IMR-90 (cell line): Measurements from ENCODE around the gene PLSCR3. TPM values are rescaled to one million over a fixed set of nuclear protein-coding genes. Genes with fewer than 3 reads are reported as not detected.

Experiments
- ATAC-seq: fragments of 200-7000 bp; cut with Tn5 transposase; 2 replicates; pipeline ENCODE4 v1.9.1; 2020; ENCODE audit warnings: low read depth, mild to moderate bottlenecking, moderate library complexity
- BruUV-seq: library from RNA; stranded (reverse); fragments of 400-500 nt; replicated peaks from 2 replicates; lab custom pipeline; 2021; lab: Mats Ljungman, UMichigan
- CTCF ChIA-PET: fragments of 300-600 bp; formaldehyde crosslinking; extraction: SDS; loops from one replicate; lab custom pipeline; 2021; ENCODE audit warnings: antibody characterized with exemption; lab: Yijun Ruan, JAX
- POLR2A ChIA-PET: fragments of 300-600 bp; sonication (Branson Sonifier 250); formaldehyde crosslinking; loops from one replicate; lab custom pipeline; 2022; ENCODE audit warnings: antibody characterized with exemption; ENCODE audit not compliant: unreplicated experiment; lab: Charles Lee
- DNase-seq: peaks from one replicate; pipeline ENCODE4 v3.0.0; 2013
- H2AFZ ChIP-seq: replicated peaks from 2 replicates; pipeline ENCODE3; 2013; ENCODE audit warnings: low read length, mild to moderate bottlenecking; ENCODE audit not compliant: poor library complexity
- H2AK5ac ChIP-seq: 2 replicates; pipeline ENCODE4 v1.6.1; 2013; ENCODE audit warnings: low read depth, low read length, inconsistent platforms
- H2AK9ac ChIP-seq: replicated peaks from 2 replicates; pipeline ENCODE3; 2013; ENCODE audit warnings: mild to moderate bottlenecking, low read depth, low read length, moderate library complexity; ENCODE audit not compliant: poor library complexity
- H2BK120ac ChIP-seq: 2 replicates; pipeline ENCODE4 v1.6.1; 2013; ENCODE audit warnings: low read depth, low read length, inconsistent platforms
- H2BK15ac ChIP-seq: 3 replicates; pipeline ENCODE4 v1.6.1; 2013; ENCODE audit warnings: low read depth, low read length, inconsistent platforms
- H2BK20ac ChIP-seq: 2 replicates; pipeline ENCODE4 v1.6.1; 2013; ENCODE audit warnings: low read depth, mild to moderate bottlenecking, inconsistent platforms, low read length, moderate library complexity
- H2BK5ac ChIP-seq: 2 replicates; pipeline ENCODE4 v1.6.1; 2013; ENCODE audit warnings: mild to moderate bottlenecking, low read depth, low read length, inconsistent platforms; ENCODE audit not compliant: poor library complexity, severe bottlenecking
- H3K14ac ChIP-seq: replicated peaks from 2 replicates; pipeline ENCODE4 v1.6.1; 2013; ENCODE audit warnings: low read depth, low read length, inconsistent platforms
- H3K18ac ChIP-seq: 2 replicates; pipeline ENCODE4 v1.6.1; 2013; ENCODE audit warnings: low read depth, low read length, control low read depth
- H3K23ac ChIP-seq: 2 replicates; pipeline ENCODE4 v1.6.1; 2013; ENCODE audit warnings: low read depth, low read length, inconsistent platforms
- H3K27ac ChIP-seq: 2 replicates; pipeline ENCODE4 v1.5.1; 2013; ENCODE audit warnings: mild to moderate bottlenecking, control low read depth, low read length; ENCODE audit not compliant: insufficient read depth
- H3K27me3 ChIP-seq: 2 replicates; pipeline ENCODE4 v1.6.1; 2013; ENCODE audit warnings: low read length; ENCODE audit not compliant: control insufficient read depth, insufficient read depth
- H3K36me3 ChIP-seq: 2 replicates; pipeline ENCODE4 v1.6.1; 2013; ENCODE audit warnings: low read length, mixed read lengths; ENCODE audit not compliant: control insufficient read depth, insufficient read depth
- H3K4ac ChIP-seq: 2 replicates; pipeline ENCODE4 v1.6.1; 2013; ENCODE audit warnings: low read depth, low read length, inconsistent platforms
- H3K4me1 ChIP-seq: 2 replicates; pipeline ENCODE4 v1.6.1; 2013; ENCODE audit warnings: low read length, mixed read lengths; ENCODE audit not compliant: control insufficient read depth, insufficient read depth
- H3K4me2 ChIP-seq: 2 replicates; pipeline ENCODE4 v1.6.1; 2013; ENCODE audit warnings: low read depth, mild to moderate bottlenecking, control low read depth, low read length, moderate library complexity
- H3K4me3 ChIP-seq: 2 replicates; pipeline ENCODE4 v1.5.1; 2013; ENCODE audit warnings: low read depth, mild to moderate bottlenecking, control low read depth, low read length, moderate library complexity; ENCODE audit not compliant: insufficient read depth
- H3K56ac ChIP-seq: 2 replicates; pipeline ENCODE4 v1.6.1; 2013; ENCODE audit warnings: low read length, inconsistent platforms; ENCODE audit not compliant: insufficient read depth; ENCODE audit errors: extremely low read depth
- H3K79me1 ChIP-seq, 2 experiments: 2 replicates each; pipeline ENCODE4 v1.6.1; 2013; ENCODE audit warnings: low read length in 2 of 2, inconsistent platforms in 1 of 2, low read depth in 1 of 2
- H3K9ac ChIP-seq: 2 replicates; pipeline ENCODE4 v1.6.1; 2013; ENCODE audit warnings: low read depth, low read length, control low read depth
- H3K9me1 ChIP-seq: 2 replicates; pipeline ENCODE4 v1.6.1; 2013; ENCODE audit warnings: low read length, inconsistent platforms; ENCODE audit not compliant: insufficient read depth
- H3K9me3 ChIP-seq: 2 replicates; pipeline ENCODE4 v1.6.1; 2013; ENCODE audit warnings: low read length; ENCODE audit not compliant: control insufficient read depth, insufficient read depth
- H4K20me1 ChIP-seq: 2 replicates; pipeline ENCODE4 v1.6.1; 2013; ENCODE audit warnings: low read length, inconsistent platforms; ENCODE audit not compliant: insufficient read depth
- H4K5ac ChIP-seq: 2 replicates; pipeline ENCODE4 v1.6.1; 2013; ENCODE audit warnings: mild to moderate bottlenecking, low read depth, low read length, control low read depth
- H4K8ac ChIP-seq, 2 experiments: 2 replicates each; pipeline ENCODE4 v1.6.1; 2013; ENCODE audit warnings: low read depth in 2 of 2, low read length in 2 of 2, control low read depth in 1 of 2, inconsistent platforms in 1 of 2
- H4K91ac ChIP-seq: 2 replicates; pipeline ENCODE4 v1.6.1; 2013; ENCODE audit warnings: low read depth, low read length, inconsistent platforms; ENCODE audit not compliant: insufficient read depth
- CEBPB ChIP-seq: IDR thresholded peaks from 2 replicates; pipeline ENCODE4 v1.6.1; 2012; ENCODE audit warnings: low read depth, low read length, improper control_type of control experiment
- NFE2L2 ChIP-seq: fragments of 150-350 bp; IDR thresholded peaks from 2 replicates; pipeline ENCODE4 v1.6.1; 2016; ENCODE audit warnings: low read depth, mild to moderate bottlenecking, low read length
- POLR2A ChIP-seq: IDR thresholded peaks from 2 replicates; pipeline ENCODE4 v1.6.1; 2012; ENCODE audit warnings: mild to moderate bottlenecking, low read depth, low read length
- RCOR1 ChIP-seq: IDR thresholded peaks from 2 replicates; pipeline ENCODE4 v1.6.1; 2012; ENCODE audit warnings: mild to moderate bottlenecking, low read length, improper control_type of control experiment; ENCODE audit not compliant: insufficient replicate concordance
- RFX5 ChIP-seq: IDR thresholded peaks from 2 replicates; pipeline ENCODE4 v1.8.0; 2012; ENCODE audit warnings: low read depth, mild to moderate bottlenecking, low read length, moderate library complexity
- SMC3 ChIP-seq: fragments of 150-350 bp; IDR thresholded peaks from 2 replicates; pipeline ENCODE4 v1.6.1; 2016; ENCODE audit warnings: low read depth, mild to moderate bottlenecking, antibody characterized with exemption, low read length, moderate library complexity
- WGBS, 2 experiments: methylation state at CpG; one replicate each; pipeline versions ENCODE4 v1.1.5 to v1.1.7; 2013; ENCODE audit warnings: missing lambda C conversion rate in 2 of 2; ENCODE audit not compliant: insufficient read length in 1 of 2; ENCODE audit errors: extremely low coverage in 2 of 2; 5-methylcytosine and 5-hydroxymethylcytosine counted together
- dilution Hi-C: fragments of 300-500 bp; cut with HindIII; formaldehyde crosslinking; loops from one replicate; pipeline ENCODE4 v1.14.3; 2018; ENCODE audit warnings: low sequenced_read_pairs; ENCODE audit not compliant: unreplicated experiment
- in situ Hi-C: fragments of 300-500 bp; cut with MboI; formaldehyde crosslinking; loops from 3 replicates; pipeline ENCODE4 v1.14.3; 2019; ENCODE audit warnings: low sequenced_read_pairs, inconsistent platforms, mixed read lengths
- intact Hi-C: fragments of 100-400 bp; cut with micrococcal nuclease; formaldehyde crosslinking; loops from 2 replicates; pipeline ENCODE4 v1.10.0; 2022
- polyA plus RNA-seq, 3 experiments: library from polyadenylated mRNA; depleted of rRNA; stranded (reverse); fragments of >200 nt; gene quantifications; 2 replicates each; pipeline ENCODE4 v1.2.3, GENCODE V29; 2012; ENCODE audit warnings: low replicate concordance in 1 of 3
- total RNA-seq: library from RNA; depleted of rRNA; stranded (reverse); fragments of >200 nt; gene quantifications from 2 replicates; pipeline ENCODE4 v1.2.3, GENCODE V29; 2012

Gene PLSCR3
- total and polyA plus RNA-seq, 2 of the 4 experiments (the other 2 are of a cell fraction) = 6.1 to 116 TPM

- Histone ChIP-seq H2AK9ac (peak overlapping the region; percentile 34), H3K36me3 (no peaks in the 10 kb centered on the region), H2AK5ac (no peak overlapping the region), H3K79me1 (peaks cover 0 to 2% of the 10 kb centered on the region in 2 experiments; a peak in 1 of 4 replicates), H2BK15ac (no peak overlapping the region), H3K56ac (no peak overlapping the region), H2BK20ac (no peak overlapping the region), H3K27me3 (peaks cover 34% of the 10 kb centered on the region), H3K4me3 (peak overlapping the region; percentile 12; the same call in 1 of the 2 replicates), H4K20me1 (peaks cover 3% of the 10 kb centered on the region; the same call in 1 of the 2 replicates), H3K4me1 (peaks cover 8% of the 10 kb centered on the region), H3K27ac (no peak overlapping the region), H4K5ac (no peak overlapping the region), H3K4ac (no peak overlapping the region), H2BK120ac (no peak overlapping the region), H3K4me2 (no peak overlapping the region), H3K14ac (no peak overlapping the region), H3K9me3 (no peaks in the 10 kb centered on the region), H2AFZ (peak overlapping the region; percentile 16), H3K23ac (no peak overlapping the region), H3K9ac (no peak overlapping the region; the same call in 1 of the 2 replicates), H3K9me1 (no peaks in the 10 kb centered on the region), H4K8ac (no peak overlapping the region), H2BK5ac (no peak overlapping the region), H4K91ac (no peak overlapping the region), H3K18ac (no peak overlapping the region)
- intact Hi-C loops (loop anchor here (1.0 to 5.0 kb wide), 4 partner anchors 33 to 123 kb away; partner anchors contain the start of genes KCTD11, SENP3 and TMEM256), dilution Hi-C loops (no loop called here), in situ Hi-C loops (no loop called here)
- DNase-seq = no peak
- ChIA-PET POLR2A (no interaction called here), CTCF (interaction anchor here (0.6 to 1.8 kb wide), 2 partner anchors 39 to 161 kb away, joined by 6 to 10 read pairs; no protein-coding TSS in a partner anchor)
- TF ChIP-seq POLR2A (no peak), NFE2L2 (no peak), SMC3 (no peak), RFX5 (no peak), RCOR1 (no peak), CEBPB (no peak)
- no peak for ATAC-seq
- BruUV-seq = no TSS peak
- 24% methylated on average over 14 of the region's 48 CpGs; no CpG with 5 or more reads in 1 of the 2 experiments for WGBS, 2 experiments
Observed at GRCh38 chr17:7437950-7438614, 43.8 kb upstream of the PLSCR3 start.
